Measurements from ENCODE around the gene LBR. TPM values are rescaled to one million over a fixed set of nuclear protein-coding genes. Genes with fewer than 3 reads are reported as not detected.

The LBR gene
- total RNA-seq, 3 donors from 2014 or later: 20.3 to 36.1 (median 29.6) TPM

- intact Hi-C loops (cut with DNase I; ENCODE audit: low total_unique reads): no loop called here
- no peak overlapping the region for H3K27ac ChIP-seq
These were observed 72.0 kb downstream of the LBR start for GRCh38 chr1:225355863-225356262.

GRCh38 chr1:225354906-225355305 is 72.9 kb downstream of the LBR start:
- no peak for DNase-seq (ENCODE audit: low spot score in 2 of 2)
- Histone ChIP-seq H3K27ac (no peak overlapping the region), H3K36me3 (no peaks in the 10 kb centered on the region), H3K4me1 (no peaks in the 10 kb centered on the region), H3K27me3 (no peaks in the 10 kb centered on the region), H3K4me3 (no peak overlapping the region), H3K9me3 (no peaks in the 10 kb centered on the region)
- TF ChIP-seq CTCF (IDR thresholded peaks at IDR 0.05) (no peak), POLR2A (IDR thresholded peaks at IDR 0.05) (no peak), POLR2AphosphoS5 (IDR thresholded peaks at IDR 0.05) (no peak)
- intact Hi-C loops (cut with DNase I; ENCODE audit: low total_unique reads): no loop called here

More at GRCh38 chr1:225355863-225356262, 72.0 kb downstream of the LBR start:
- TF ChIP-seq CTCF (IDR thresholded peaks at IDR 0.05): no peak
- no peak for TF ChIP-seq POLR2A (IDR thresholded peaks at IDR 0.05)
- TF ChIP-seq POLR2AphosphoS5 (IDR thresholded peaks at IDR 0.05): no peak
- no peak for DNase-seq (ENCODE audit: low spot score in 2 of 2)
- H3K36me3 ChIP-seq: no peaks in the 10 kb centered on the region
- H3K4me1 ChIP-seq: no peaks in the 10 kb centered on the region
- no peaks in the 10 kb centered on the region for H3K9me3 ChIP-seq
- H3K4me3 ChIP-seq: no peak overlapping the region
- no peaks in the 10 kb centered on the region for H3K27me3 ChIP-seq

Other genes with a start within 250 kb of the LBR start
- gene ENAH, start 225.1 kb upstream of the LBR start, total RNA-seq: 10 to 100 TPM; 36.2 to 62.9 (median 48.2) TPM